HG03342 (cell line): ENCODE measurements around the gene GLS.

Source experiments
- ATAC-seq: cut with Tn5 transposase; IDR thresholded peaks from one replicate; pipeline ENCODE4 v1.9.1; 2021; ENCODE audit warnings: mild to moderate bottlenecking, moderate library complexity; ENCODE audit not compliant: unreplicated experiment

The GLS gene

DNA sequence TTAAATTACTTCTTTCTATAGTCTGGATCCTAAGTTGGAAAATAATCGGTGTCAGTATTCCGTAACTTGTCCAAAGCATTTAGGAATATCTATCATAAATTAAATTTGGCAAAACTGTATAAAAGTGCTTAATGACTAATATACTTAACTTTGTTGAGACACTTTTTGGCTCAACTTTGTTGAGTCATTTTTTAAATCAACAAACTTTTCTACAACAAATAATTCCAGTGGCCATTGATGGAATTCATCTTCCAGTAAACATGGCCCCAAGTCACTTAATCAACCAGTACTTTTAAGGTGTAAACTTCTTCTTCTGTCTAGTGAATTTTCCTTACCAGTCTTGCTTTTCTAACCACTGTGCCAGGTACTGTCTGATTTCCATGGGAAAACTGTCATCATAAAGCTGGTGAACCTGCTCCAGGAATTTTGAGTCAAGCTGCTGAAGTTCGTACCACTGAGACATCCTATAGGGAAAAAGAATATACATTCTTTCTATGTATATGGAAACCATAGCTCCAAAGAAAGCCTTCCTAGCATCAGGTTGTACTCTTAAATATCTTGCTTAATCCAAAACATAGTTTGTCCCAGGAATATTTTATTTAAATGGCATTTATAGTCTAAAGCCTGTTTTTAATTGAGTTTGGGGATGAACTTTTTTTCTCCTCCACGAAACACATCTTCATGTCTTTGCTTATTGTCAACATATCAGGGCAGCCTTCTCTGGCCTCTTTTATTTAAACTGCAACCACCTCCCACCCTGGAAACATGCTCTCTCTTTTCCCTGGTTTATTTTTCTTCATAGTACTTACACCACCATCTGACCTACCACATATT, 129.1 kb downstream of the GLS start:
- ATAC-seq: no peak

DNA sequence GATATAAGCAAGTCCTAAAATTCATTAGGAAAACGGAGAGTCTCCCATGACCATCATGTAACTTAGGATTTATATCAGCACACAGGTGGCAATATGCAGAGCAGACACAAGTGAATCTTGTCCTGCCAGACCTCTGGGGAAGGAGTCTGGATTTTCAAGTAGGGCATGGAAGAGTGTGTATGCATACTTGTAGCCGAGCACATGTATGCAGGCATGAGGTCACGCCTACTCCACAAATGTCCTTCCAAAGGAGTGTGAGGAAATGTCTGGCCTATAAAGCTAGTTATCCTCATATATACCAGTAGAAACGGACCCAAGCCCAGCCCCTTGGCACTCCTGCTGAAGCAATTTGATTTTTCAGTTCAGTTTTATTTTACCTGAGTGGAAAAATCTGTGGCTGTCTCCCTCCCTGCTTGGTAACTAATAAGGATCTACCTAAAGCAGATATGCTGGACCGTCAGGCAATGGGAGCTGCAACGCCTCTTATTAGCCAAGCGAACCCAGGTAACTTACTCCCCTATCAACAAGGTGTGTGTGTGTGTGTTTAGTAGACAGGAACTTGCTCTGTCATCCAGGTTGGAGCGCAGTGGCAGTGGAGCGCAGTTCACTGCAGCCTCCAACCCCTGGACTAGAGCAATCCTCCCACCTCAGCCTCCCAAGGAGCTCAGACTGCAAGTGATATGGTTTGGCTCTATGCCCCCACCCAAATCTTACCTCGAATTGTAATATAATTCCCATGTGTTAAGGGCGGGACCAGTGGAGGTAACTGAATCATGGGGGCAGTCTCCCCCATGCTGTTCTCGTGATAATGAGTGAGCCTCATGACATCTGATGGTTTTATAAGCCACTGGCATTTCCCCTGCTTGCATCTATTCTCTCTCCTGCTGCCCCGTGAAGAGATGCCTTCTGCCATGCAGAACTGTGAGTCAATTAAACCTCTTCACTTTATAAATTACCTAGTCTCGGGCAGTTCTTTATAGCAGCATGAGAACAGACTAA, 130.6 kb downstream of the GLS start:
- no peak for ATAC-seq

DNA sequence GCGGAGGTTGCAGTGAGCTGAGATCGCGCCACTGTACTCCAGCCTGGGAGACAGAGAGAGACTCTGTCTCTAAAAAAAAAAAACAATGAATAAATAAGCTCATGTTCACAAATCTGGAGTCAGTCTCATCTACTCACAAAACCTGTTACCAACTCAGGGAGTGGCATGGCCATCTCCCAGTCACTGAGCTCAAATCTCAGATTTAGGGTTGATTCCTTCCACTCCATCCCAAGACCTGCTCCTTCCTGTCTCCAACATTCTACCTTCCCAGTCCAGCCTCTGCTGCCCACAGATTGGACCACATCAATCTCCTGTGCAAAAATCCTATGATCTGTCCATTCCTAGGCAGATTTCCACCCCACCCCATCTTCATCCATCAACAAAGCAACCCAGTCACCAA, 131.7 kb downstream of the GLS start:
- ATAC-seq: no peak

DNA sequence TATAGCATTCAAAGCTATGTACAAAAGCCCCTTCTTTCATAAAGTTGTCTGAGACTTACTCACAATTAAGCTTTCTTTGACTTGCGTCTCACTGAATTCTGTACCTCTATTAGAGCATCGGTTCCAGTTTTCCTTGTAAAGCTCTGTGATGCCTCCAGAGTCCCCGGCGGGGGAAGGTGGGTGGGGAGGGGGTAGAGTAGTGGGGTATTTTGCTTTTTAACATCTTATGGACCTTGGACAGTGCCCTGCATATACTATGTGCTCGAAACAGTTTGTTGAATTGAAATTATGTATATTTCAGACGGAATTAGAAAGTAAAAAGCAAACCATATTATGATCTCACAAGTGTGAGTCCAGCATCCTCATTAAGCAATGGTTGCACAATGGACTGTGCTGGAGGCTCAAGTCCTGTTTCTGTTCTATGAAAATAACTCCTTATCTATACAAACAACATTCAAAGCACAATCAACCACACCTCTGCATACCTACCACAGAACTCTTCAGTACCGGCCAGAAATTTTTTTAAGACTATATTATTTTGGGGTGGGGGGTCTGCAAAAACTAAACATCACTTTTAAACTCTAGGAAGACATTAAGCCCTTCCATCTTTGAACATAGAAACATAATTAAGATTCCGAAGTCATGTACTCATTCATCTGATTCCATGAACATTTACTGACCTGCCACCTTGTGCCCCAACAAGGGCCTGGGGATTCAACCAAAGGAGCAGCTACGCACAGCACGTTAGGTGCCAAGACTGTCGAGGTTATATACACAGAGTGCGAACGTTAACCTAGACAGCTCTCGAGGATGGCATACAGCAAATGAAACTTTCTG, 132.4 kb downstream of the GLS start:
- ATAC-seq: no peak

DNA sequence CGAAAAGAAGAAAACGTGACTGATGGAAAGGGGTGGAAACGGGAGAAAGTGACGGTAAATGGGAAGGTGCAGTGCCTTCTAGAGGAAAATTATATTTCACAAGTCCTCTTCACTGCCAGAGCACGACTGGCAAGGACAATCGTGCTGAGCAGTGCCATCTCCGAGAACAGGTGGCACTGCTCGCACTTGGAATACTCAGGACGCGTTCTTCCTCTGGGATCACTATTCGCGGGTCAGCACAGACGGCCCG, 133.0 kb downstream of the GLS start:
- ATAC-seq: no peak

DNA sequence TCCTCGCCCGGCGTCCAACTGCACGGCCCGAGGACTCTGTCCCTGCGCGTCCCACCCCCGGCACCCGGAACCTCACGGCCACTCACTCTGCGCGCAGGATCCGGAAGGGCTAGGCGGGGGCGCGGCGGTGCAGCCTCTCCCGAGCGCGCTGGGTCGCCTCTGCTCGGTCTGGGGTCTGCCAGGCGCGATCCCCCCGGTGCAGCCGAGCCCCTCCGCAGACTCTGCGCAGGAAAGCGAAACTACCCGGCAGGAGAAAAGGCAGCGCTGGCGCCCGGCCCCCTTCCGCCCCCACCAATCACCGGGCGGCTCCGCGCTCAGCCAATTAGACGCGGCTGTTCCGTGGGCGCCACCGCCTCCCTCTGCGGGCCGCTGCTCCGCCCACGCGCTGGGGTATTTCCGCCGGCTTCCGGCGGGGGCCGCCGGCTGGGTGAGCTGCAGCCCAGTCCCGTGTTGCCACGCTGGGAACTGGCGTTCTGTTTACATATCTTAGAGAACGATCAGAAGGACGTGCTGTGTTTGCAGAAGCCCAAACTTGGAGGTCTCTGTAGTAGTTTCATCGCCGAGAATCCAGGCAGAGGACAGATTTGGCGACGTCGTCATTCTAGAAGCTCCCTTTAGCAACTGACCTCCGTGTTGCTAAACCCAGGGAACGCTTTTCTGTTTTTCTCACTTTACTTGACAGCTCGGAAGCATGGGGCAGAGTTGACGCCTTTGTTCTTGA, 133.5 kb downstream of the GLS start, which contains the start of gene STAT1:
TSS of gene STAT1 (minus strand) at position 240 of the 721 bp plus-strand sequence. CDS start 4,168 bp downstream, outside the sequence.
- ATAC-seq: peak; percentile 77

DNA sequence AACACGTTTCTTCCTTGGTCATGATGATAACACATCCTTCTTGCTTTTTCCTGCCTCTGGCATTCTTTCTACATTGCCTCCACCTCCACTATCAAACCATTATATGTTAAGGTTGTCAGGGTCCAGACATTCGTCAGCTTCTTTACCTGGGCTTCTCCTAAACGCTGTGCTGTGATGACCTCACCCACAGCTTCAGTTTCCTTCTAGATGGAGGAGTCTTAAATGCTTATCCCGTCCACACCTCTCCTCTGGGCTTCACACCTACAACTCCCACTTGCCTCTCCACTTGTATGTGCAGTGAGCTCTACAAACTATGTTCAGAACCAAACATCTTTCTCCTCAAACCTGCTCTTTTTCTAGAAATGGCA, 134.0 kb downstream of the GLS start:
- no peak for ATAC-seq
